Measurements from ENCODE around the gene SFI1. TPM values are rescaled to one million over a fixed set of nuclear protein-coding genes. Genes with fewer than 3 reads are reported as not detected.
A peak's percentile ranks its signal among the peaks of the same experiment; 100 is the strongest.
"Not testable (repeated sequence)": the region's sequence is repeated elsewhere in the genome, so short reads cannot be mapped to it uniquely, and the experiment has no call there.

SFI1 gene
- total and polyA plus RNA-seq, 2 experiments from 2014 or later = 16.1 to 23.3 TPM

DNA sequence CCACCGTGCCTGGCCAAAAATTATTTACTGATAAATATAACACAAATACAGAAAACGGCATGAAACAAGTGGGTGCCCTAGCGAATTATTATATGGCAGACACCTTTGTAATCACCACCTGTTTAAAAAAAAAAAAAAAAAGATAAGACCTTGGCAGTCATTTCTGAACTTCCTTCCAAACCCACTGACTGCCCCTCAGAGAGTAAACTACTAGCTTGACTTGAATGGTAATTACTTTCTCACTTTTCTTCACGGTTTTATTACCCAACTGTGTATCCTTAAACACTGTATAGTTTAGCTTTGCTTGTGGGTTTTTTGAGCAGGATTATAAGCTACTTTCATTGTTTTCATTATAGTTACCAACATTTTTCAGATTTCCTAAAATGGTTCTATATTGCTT, 23.7 kb downstream of the SFI1 start:
- Histone ChIP-seq H3K9me3 (ENCODE audit: low read depth) (no peaks in the 10 kb centered on the region), H3K9me2 (replicated peaks; ENCODE audit: insufficient read depth) (no peaks in the 10 kb centered on the region), H3K79me2 (no peaks in the 10 kb centered on the region), H3K27me3 (no peaks in the 10 kb centered on the region), H4K20me1 (ENCODE audit: insufficient read depth, poor library complexity, severe bottlenecking) (no peaks in the 10 kb centered on the region), H3K36me3 (replicated peaks; ENCODE audit: insufficient read depth, low read depth) (peaks cover 3% of the 10 kb centered on the region), H3K4me2 (no peak overlapping the region), H3K27ac (no peak overlapping the region), H3K4me3 (no peak overlapping the region), H3K4me1 (ENCODE audit: insufficient read depth) (no peaks in the 10 kb centered on the region), H2AFZ (no peak overlapping the region)
- no peak for DNase-seq (ENCODE audit: low spot score)
- no peak for TF ChIP-seq EZH2phosphoT487 (IDR thresholded peaks at IDR 0.05; ENCODE audit: low read depth, severe bottlenecking, unreplicated experiment)
- no peak for TF ChIP-seq EZH2 (IDR thresholded peaks at IDR 0.05; ENCODE audit: borderline replicate concordance)
- TF ChIP-seq, protein P1, sequence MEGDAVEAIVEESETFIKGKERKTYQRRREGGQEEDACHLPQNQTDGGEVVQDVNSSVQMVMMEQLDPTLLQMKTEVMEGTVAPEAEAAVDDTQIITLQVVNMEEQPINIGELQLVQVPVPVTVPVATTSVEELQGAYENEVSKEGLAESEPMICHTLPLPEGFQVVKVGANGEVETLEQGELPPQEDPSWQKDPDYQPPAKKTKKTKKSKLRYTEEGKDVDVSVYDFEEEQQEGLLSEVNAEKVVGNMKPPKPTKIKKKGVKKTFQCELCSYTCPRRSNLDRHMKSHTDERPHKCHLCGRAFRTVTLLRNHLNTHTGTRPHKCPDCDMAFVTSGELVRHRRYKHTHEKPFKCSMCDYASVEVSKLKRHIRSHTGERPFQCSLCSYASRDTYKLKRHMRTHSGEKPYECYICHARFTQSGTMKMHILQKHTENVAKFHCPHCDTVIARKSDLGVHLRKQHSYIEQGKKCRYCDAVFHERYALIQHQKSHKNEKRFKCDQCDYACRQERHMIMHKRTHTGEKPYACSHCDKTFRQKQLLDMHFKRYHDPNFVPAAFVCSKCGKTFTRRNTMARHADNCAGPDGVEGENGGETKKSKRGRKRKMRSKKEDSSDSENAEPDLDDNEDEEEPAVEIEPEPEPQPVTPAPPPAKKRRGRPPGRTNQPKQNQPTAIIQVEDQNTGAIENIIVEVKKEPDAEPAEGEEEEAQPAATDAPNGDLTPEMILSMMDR (IDR thresholded peaks at IDR 0.05; ENCODE audit: poor library complexity) = no peak
- 86% methylated on average over 4 of the region's 4 CpGs for WGBS (ENCODE audit: low lambda C conversion rate, missing lambda C conversion rate)

DNA sequence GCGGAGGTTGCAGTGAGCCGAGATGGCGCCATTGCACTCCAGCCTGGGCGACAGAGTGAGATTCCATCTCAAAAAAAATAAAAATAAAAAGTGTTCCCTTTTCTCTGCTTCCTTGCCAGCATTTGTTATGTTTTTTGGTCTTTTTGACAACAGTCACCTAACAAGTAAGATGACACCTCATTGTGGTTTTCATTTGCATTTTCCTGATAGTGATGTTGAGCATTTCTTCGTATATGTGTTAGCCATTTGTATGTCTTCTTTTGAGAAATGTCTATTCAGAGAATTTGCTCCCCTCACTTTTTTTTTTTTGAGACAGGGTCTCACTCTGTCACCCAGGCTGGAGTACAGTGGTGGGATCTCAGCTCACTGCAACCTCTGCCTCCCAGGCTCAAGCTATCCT, 27.8 kb downstream of the SFI1 start:
- H3K79me2 ChIP-seq; H3K36me3 ChIP-seq (replicated peaks; ENCODE audit: insufficient read depth, low read depth); DNase-seq (ENCODE audit: low spot score); H3K27ac ChIP-seq; H3K9me2 ChIP-seq (replicated peaks; ENCODE audit: insufficient read depth); H4K20me1 ChIP-seq (ENCODE audit: insufficient read depth, poor library complexity, severe bottlenecking); H2AFZ ChIP-seq; H3K4me1 ChIP-seq (ENCODE audit: insufficient read depth); H3K4me3 ChIP-seq; H3K4me2 ChIP-seq; H3K9me3 ChIP-seq (ENCODE audit: low read depth); H3K27me3 ChIP-seq: not testable (repeated sequence)
- 95% methylated on average over 5 of the region's 5 CpGs for WGBS (ENCODE audit: low lambda C conversion rate, missing lambda C conversion rate)

DNA sequence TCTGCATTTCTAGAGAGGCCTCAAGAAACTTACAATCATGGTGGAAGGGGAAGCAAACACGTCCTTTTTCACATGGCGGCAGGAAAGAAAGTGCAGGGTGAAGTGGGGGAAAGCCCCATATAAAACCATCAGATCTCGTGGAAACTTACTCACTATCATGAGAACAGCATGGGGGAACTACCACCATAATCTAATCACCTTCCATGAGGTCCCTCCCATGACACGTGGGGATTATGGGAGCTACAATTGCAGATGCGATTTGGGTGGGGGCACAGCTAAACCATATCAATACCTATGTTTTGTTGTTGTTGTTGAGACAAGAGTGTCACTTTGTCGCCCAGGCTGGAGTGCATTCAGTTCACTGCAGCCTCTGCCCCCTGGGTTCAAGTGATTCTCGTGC, 29.9 kb downstream of the SFI1 start:
- Histone ChIP-seq H3K36me3 (replicated peaks; ENCODE audit: insufficient read depth, low read depth) (no peaks in the 10 kb centered on the region), H2AFZ (no peak overlapping the region), H3K27me3 (no peaks in the 10 kb centered on the region), H3K27ac (no peak overlapping the region), H3K9me3 (ENCODE audit: low read depth) (no peaks in the 10 kb centered on the region), H3K9me2 (replicated peaks; ENCODE audit: insufficient read depth) (no peaks in the 10 kb centered on the region), H3K4me1 (ENCODE audit: insufficient read depth) (no peaks in the 10 kb centered on the region), H3K4me2 (no peak overlapping the region), H4K20me1 (ENCODE audit: insufficient read depth, poor library complexity, severe bottlenecking) (no peaks in the 10 kb centered on the region), H3K4me3 (no peak overlapping the region), H3K79me2 (no peaks in the 10 kb centered on the region)
- WGBS (ENCODE audit: low lambda C conversion rate, missing lambda C conversion rate) = 93% methylated on average over 7 of the region's 7 CpGs
- no peak for DNase-seq (ENCODE audit: low spot score)
- TF ChIP-seq, protein P1 (IDR thresholded peaks at IDR 0.05; ENCODE audit: poor library complexity) = no peak
- TF ChIP-seq EZH2 (IDR thresholded peaks at IDR 0.05; ENCODE audit: borderline replicate concordance) = no peak

DNA sequence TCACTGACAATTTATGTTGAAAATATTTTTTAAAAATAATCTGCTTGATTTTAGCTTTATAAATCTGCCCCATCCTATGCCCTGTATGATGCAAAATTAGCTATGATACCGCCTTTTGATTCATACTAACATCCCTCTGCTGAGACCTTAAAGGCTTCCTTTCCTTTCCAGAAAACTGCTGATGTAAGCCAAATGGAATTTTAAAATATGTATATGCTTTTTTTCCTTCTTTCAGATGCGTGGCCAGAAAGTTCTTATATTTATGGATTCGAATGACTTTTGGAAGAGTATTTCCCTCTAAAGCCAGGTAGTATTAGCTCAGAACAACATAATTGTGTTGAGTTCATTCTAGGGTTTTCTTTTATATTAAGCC, 34.5 kb downstream of the SFI1 start:
- Histone ChIP-seq H3K36me3 (replicated peaks; ENCODE audit: insufficient read depth, low read depth) (no peaks in the 10 kb centered on the region), H3K27me3 (no peaks in the 10 kb centered on the region), H3K4me3 (no peak overlapping the region), H4K20me1 (ENCODE audit: insufficient read depth, poor library complexity, severe bottlenecking) (no peaks in the 10 kb centered on the region), H3K27ac (peak overlapping the region; percentile 5), H3K4me1 (ENCODE audit: insufficient read depth) (no peaks in the 10 kb centered on the region), H2AFZ (peak overlapping the region; percentile 1), H3K79me2 (no peaks in the 10 kb centered on the region), H3K4me2 (no peak overlapping the region), H3K9me2 (replicated peaks; ENCODE audit: insufficient read depth) (no peaks in the 10 kb centered on the region), H3K9me3 (ENCODE audit: low read depth) (no peaks in the 10 kb centered on the region)
- no peak for DNase-seq (ENCODE audit: low spot score)
- 76% methylated on average over 3 of the region's 3 CpGs for WGBS (ENCODE audit: low lambda C conversion rate, missing lambda C conversion rate)
- TF ChIP-seq, protein P1 (IDR thresholded peaks at IDR 0.05; ENCODE audit: poor library complexity) = no peak
- TF ChIP-seq EZH2phosphoT487 (IDR thresholded peaks at IDR 0.05; ENCODE audit: low read depth, severe bottlenecking, unreplicated experiment) (no peak), EZH2 (IDR thresholded peaks at IDR 0.05; ENCODE audit: borderline replicate concordance) (no peak)

All from hepatocyte (in vitro differentiated cells).